Spinal cord (tissue), 10 donors: ENCODE results near the gene RFPL4A. TPM values are rescaled to one million over a fixed set of nuclear protein-coding genes. Genes with fewer than 3 reads are reported as not detected.

ENCODE experiments used
- DNase-seq, 6 donors: peaks; one replicate each; pipeline versions ENCODE4 v3.0.0 to v3.0.0-alpha.2; 2013 to 2015; ENCODE audit warnings: low spot score in 6 of 6, low read depth in 4 of 6
- H3K27ac ChIP-seq: one replicate; pipeline ENCODE4 v1.5.1; 2013; ENCODE audit warnings: low read depth, low read length, control low read depth
- H3K27me3 ChIP-seq: one replicate; pipeline ENCODE4 v1.6.1; 2013; ENCODE audit warnings: low read length; ENCODE audit not compliant: control insufficient read depth, insufficient read depth
- H3K36me3 ChIP-seq: one replicate; pipeline ENCODE4 v1.6.1; 2013; ENCODE audit warnings: low read length; ENCODE audit not compliant: control insufficient read depth, insufficient read depth
- H3K4me1 ChIP-seq: one replicate; pipeline ENCODE4 v1.6.1; 2013; ENCODE audit warnings: low read length; ENCODE audit not compliant: control insufficient read depth, insufficient read depth
- H3K4me3 ChIP-seq: one replicate; pipeline ENCODE4 v1.5.1; 2013; ENCODE audit warnings: low read depth, low read length, control low read depth
- H3K9me3 ChIP-seq: one replicate; pipeline ENCODE4 v1.6.1; 2013; ENCODE audit warnings: low read length; ENCODE audit not compliant: control insufficient read depth, insufficient read depth
- WGBS: methylation state at CpG from one replicate; pipeline ENCODE4 v1.1.5; 2013; ENCODE audit warnings: missing lambda C conversion rate; ENCODE audit not compliant: insufficient coverage; 5-methylcytosine and 5-hydroxymethylcytosine counted together
- polyA plus RNA-seq, 2 donors: library from polyadenylated mRNA; unstranded; fragments of 120-200 nt; gene quantifications; one replicate each; pipeline ENCODE4 v1.2.1, GENCODE V29; 2013; ENCODE audit not compliant: insufficient read length in 2 of 2
- total RNA-seq, 2 donors: library from RNA; depleted of rRNA in 1 of 2; stranded (reverse); fragments of 120-200 nt in 1 of 2; fragments of >200 nt in 1 of 2; gene quantifications; one replicate each; pipeline versions ENCODE4 v1.2.3 to v1.2.4, GENCODE V29; 2013 to 2014
- donor health status: healthy.

The RFPL4A gene
- total and polyA plus RNA-seq, 4 donors = not detected

GRCh38 chr19:55781112-55781511, 22.2 kb downstream of the RFPL4A start:
- 73% methylated on average over 2 of the region's 5 CpGs for WGBS

GRCh38 chr19:55795021-55795420, 36.1 kb downstream of the RFPL4A start:
- Histone ChIP-seq H3K9me3 (no peaks in the 10 kb centered on the region), H3K4me3 (no peak overlapping the region), H3K4me1 (no peaks in the 10 kb centered on the region), H3K27me3 (no peaks in the 10 kb centered on the region), H3K36me3 (no peaks in the 10 kb centered on the region), H3K27ac (no peak overlapping the region)
- DNase-seq = no peak
- 90% methylated on average over 8 of the region's 11 CpGs for WGBS

More at GRCh38 chr19:55781112-55781511, 22.2 kb downstream of the RFPL4A start:
- H3K4me1 ChIP-seq = no peaks in the 10 kb centered on the region
- H3K36me3 ChIP-seq = no peaks in the 10 kb centered on the region
- DNase-seq = no peak
- H3K9me3 ChIP-seq = no peaks in the 10 kb centered on the region
- no peak overlapping the region for H3K27ac ChIP-seq
- no peak overlapping the region for H3K4me3 ChIP-seq
- H3K27me3 ChIP-seq = no peaks in the 10 kb centered on the region

- whole genome bisulfite sequencing = 78% methylated on average over 3 of the region's 7 CpGs
- H3K9me3 ChIP-seq = no peaks in the 10 kb centered on the region
Observed at GRCh38 chr19:55801416-55801815, 42.5 kb downstream of the RFPL4A start.

GRCh38 chr19:55802281-55802680, 43.4 kb downstream of the RFPL4A start:
- H3K27ac ChIP-seq = no peak overlapping the region
- WGBS = no CpG with 5 or more reads among the region's 2 CpGs

More at GRCh38 chr19:55801416-55801815, 42.5 kb downstream of the RFPL4A start:
- Histone ChIP-seq H3K27me3 (no peaks in the 10 kb centered on the region), H3K36me3 (no peaks in the 10 kb centered on the region), H3K27ac (no peak overlapping the region), H3K4me3 (no peak overlapping the region), H3K4me1 (no peaks in the 10 kb centered on the region)
- DNase-seq = no peak

GRCh38 chr19:55809381-55810058, 50.6 kb downstream of the RFPL4A start:
- WGBS = 35% methylated on average over 20 of the region's 20 CpGs
- H3K27me3 ChIP-seq = no peaks in the 10 kb centered on the region
- no peaks in the 10 kb centered on the region for H3K36me3 ChIP-seq
- peak in 1 of 6 donors; percentile 1 for DNase-seq
- H3K4me1 ChIP-seq = no peaks in the 10 kb centered on the region
- no peaks in the 10 kb centered on the region for H3K9me3 ChIP-seq
- H3K27ac ChIP-seq = no peak overlapping the region
- H3K4me3 ChIP-seq = no peak overlapping the region

More at GRCh38 chr19:55802281-55802680, 43.4 kb downstream of the RFPL4A start:
- no peak for DNase-seq
- no peaks in the 10 kb centered on the region for H3K27me3 ChIP-seq
- H3K9me3 ChIP-seq = no peaks in the 10 kb centered on the region
- no peak overlapping the region for H3K4me3 ChIP-seq
- H3K36me3 ChIP-seq = no peaks in the 10 kb centered on the region
- H3K4me1 ChIP-seq = no peaks in the 10 kb centered on the region

GRCh38 chr19:55811340-55811739, 52.4 kb downstream of the RFPL4A start:
- Histone ChIP-seq H3K36me3 (no peaks in the 10 kb centered on the region), H3K4me3 (no peak overlapping the region), H3K27me3 (no peaks in the 10 kb centered on the region), H3K27ac (no peak overlapping the region), H3K4me1 (no peaks in the 10 kb centered on the region), H3K9me3 (no peaks in the 10 kb centered on the region)
- DNase-seq = no peak
- no CpG with 5 or more reads among the region's 3 CpGs for WGBS

- H3K36me3 ChIP-seq = no peaks in the 10 kb centered on the region
- DNase-seq = no peak
- no peak overlapping the region for H3K4me3 ChIP-seq
- H3K9me3 ChIP-seq = no peaks in the 10 kb centered on the region
- H3K27me3 ChIP-seq = no peaks in the 10 kb centered on the region
- no peaks in the 10 kb centered on the region for H3K4me1 ChIP-seq
- 29% methylated on average over 3 of the region's 7 CpGs for WGBS
- H3K27ac ChIP-seq = no peak overlapping the region
Observed at GRCh38 chr19:55812449-55812848, 53.6 kb downstream of the RFPL4A start.

Other genes with a start within 250 kb of the RFPL4A start
- under 1 TPM in 1 of 2 donors, not detected in 1; 0.44 TPM for gene SBK2, start 222.0 kb upstream of the RFPL4A start, total RNA-seq
- under 1 TPM in 1 of 2 donors, not detected in 1; 0.15 TPM for gene SBK2, start 222.0 kb upstream of the RFPL4A start, polyA plus RNA-seq
- under 1 TPM in 1 of 2 donors, not detected in 1; 0.11 TPM for gene SBK3, start 213.6 kb upstream of the RFPL4A start, total RNA-seq
- gene SBK3, start 213.6 kb upstream of the RFPL4A start, polyA plus RNA-seq = under 1 TPM in 1 of 2 donors, not detected in 1; 0.17 TPM
- gene ZNF579, start 178.2 kb upstream of the RFPL4A start, total RNA-seq = 1 to 10 TPM; 2.1 to 9.9 TPM
- 10 to 100 TPM; 24.9 to 25.3 TPM for gene ZNF579, start 178.2 kb upstream of the RFPL4A start, polyA plus RNA-seq
- 1 to 10 TPM; 2.3 to 7.5 TPM for gene FIZ1, start 159.6 kb upstream of the RFPL4A start, total RNA-seq
- gene FIZ1, start 159.6 kb upstream of the RFPL4A start, polyA plus RNA-seq = 10 to 100 TPM; 23.4 to 26.5 TPM
- gene ZNF524, start 158.8 kb upstream of the RFPL4A start, total RNA-seq = 1 to 10 TPM; 5.1 to 9.6 TPM
- gene ZNF524, start 158.8 kb upstream of the RFPL4A start, polyA plus RNA-seq = 10 to 100 TPM; 11.2 to 13.6 TPM
- gene ZNF865, start 153.4 kb upstream of the RFPL4A start, total RNA-seq = 1 to 10 TPM; 1.4 to 2.1 TPM
- 10 to 100 TPM; 14.8 to 15.4 TPM for gene ZNF865, start 153.4 kb upstream of the RFPL4A start, polyA plus RNA-seq
- 1 to 10 TPM; 2.9 to 6.3 TPM for gene ZNF784, start 134.5 kb upstream of the RFPL4A start, total RNA-seq
- 10 to 100 TPM in 1 of 2 donors, 1 to 10 TPM in 1; 9.9 to 12.8 TPM for gene ZNF784, start 134.5 kb upstream of the RFPL4A start, polyA plus RNA-seq
- gene ZNF580, start 118.1 kb upstream of the RFPL4A start, total RNA-seq = 10 to 100 TPM in 1 of 2 donors, 1 to 10 TPM in 1; 3.5 to 15.6 TPM
- 10 to 100 TPM; 61.7 to 71.7 TPM for gene ZNF580, start 118.1 kb upstream of the RFPL4A start, polyA plus RNA-seq
- 10 to 100 TPM in 1 of 2 donors, 1 to 10 TPM in 1; 6.6 to 10.5 TPM for gene ZNF581, start 115.4 kb upstream of the RFPL4A start, total RNA-seq
- gene ZNF581, start 115.4 kb upstream of the RFPL4A start, polyA plus RNA-seq = 10 to 100 TPM; 19.0 to 20.5 TPM
- 10 to 100 TPM; 13.4 to 14.1 TPM for gene CCDC106, start 110.9 kb upstream of the RFPL4A start, total RNA-seq
- 10 to 100 TPM; 56.9 to 57.6 TPM for gene CCDC106, start 110.9 kb upstream of the RFPL4A start, polyA plus RNA-seq
- gene U2AF2, start 104.1 kb upstream of the RFPL4A start, total RNA-seq = 100 to 1,000 TPM in 1 of 2 donors, 10 to 100 TPM in 1; 60.7 to 119 TPM
- 100 to 1,000 TPM; 203 to 207 TPM for gene U2AF2, start 104.1 kb upstream of the RFPL4A start, polyA plus RNA-seq
- gene EPN1, start 83.9 kb upstream of the RFPL4A start, total RNA-seq = 10 to 100 TPM; 31.3 to 33.4 TPM
- gene EPN1, start 83.9 kb upstream of the RFPL4A start, polyA plus RNA-seq = 100 to 1,000 TPM; 188 to 192 TPM
- not detected for gene NLRP9, start 20.7 kb upstream of the RFPL4A start, total RNA-seq
- gene NLRP9, start 20.7 kb upstream of the RFPL4A start, polyA plus RNA-seq = under 1 TPM in 1 of 2 donors, not detected in 1; 0.08 TPM
- gene RFPL4AL1, start 10.0 kb downstream of the RFPL4A start, total RNA-seq = not detected
- not detected for gene RFPL4AL1, start 10.0 kb downstream of the RFPL4A start, polyA plus RNA-seq
- gene NLRP11, start 72.9 kb downstream of the RFPL4A start, total RNA-seq = not detected
- under 1 TPM in 1 of 2 donors, not detected in 1; 0.15 TPM for gene NLRP11, start 72.9 kb downstream of the RFPL4A start, polyA plus RNA-seq
- not detected for gene NLRP4, start 77.4 kb downstream of the RFPL4A start, total RNA-seq
- gene NLRP4, start 77.4 kb downstream of the RFPL4A start, polyA plus RNA-seq = not detected
- not detected for gene NLRP13, start 173.2 kb downstream of the RFPL4A start, total RNA-seq
- not detected for gene NLRP13, start 173.2 kb downstream of the RFPL4A start, polyA plus RNA-seq
- gene NLRP8, start 188.7 kb downstream of the RFPL4A start, total RNA-seq = not detected
- gene NLRP8, start 188.7 kb downstream of the RFPL4A start, polyA plus RNA-seq = not detected
- not detected for gene NLRP5, start 227.7 kb downstream of the RFPL4A start, total RNA-seq
- gene NLRP5, start 227.7 kb downstream of the RFPL4A start, polyA plus RNA-seq = not detected